ENCODE measurements around the gene FBXL2. TPM values are rescaled to one million over a fixed set of nuclear protein-coding genes. Genes with fewer than 3 reads are reported as not detected.
A peak's percentile ranks its signal among the peaks of the same experiment; 100 is the strongest.

FBXL2 gene
- total RNA-seq, 3 donors from 2014 or later, result 7.7 to 24.9 (median 19.7) TPM

GRCh38 chr3:33364060-33364459 is 86.8 kb downstream of the FBXL2 start:
- no peak for TF ChIP-seq POLR2AphosphoS5 (IDR thresholded peaks at IDR 0.05)
- no peak for TF ChIP-seq CTCF (IDR thresholded peaks at IDR 0.05)
- no peak for TF ChIP-seq POLR2A (IDR thresholded peaks at IDR 0.05)
- no peaks in the 10 kb centered on the region for H3K36me3 ChIP-seq
- no peak overlapping the region for H3K4me3 ChIP-seq
- no peaks in the 10 kb centered on the region for H3K4me1 ChIP-seq
- DNase-seq (ENCODE audit: low spot score in 2 of 2), result no peak
- H3K27me3 ChIP-seq, result no peaks in the 10 kb centered on the region
- no peak overlapping the region for H3K27ac ChIP-seq
- H3K9me3 ChIP-seq, result no peaks in the 10 kb centered on the region
- intact Hi-C loops (cut with DNase I; ENCODE audit: low total_unique reads), result no loop called here

- Histone ChIP-seq H3K27ac (no peak overlapping the region), H3K4me1 (no peaks in the 10 kb centered on the region), H3K27me3 (no peaks in the 10 kb centered on the region), H3K4me3 (no peak overlapping the region), H3K36me3 (no peaks in the 10 kb centered on the region), H3K9me3 (no peaks in the 10 kb centered on the region)
- intact Hi-C loops (cut with DNase I; ENCODE audit: low total_unique reads), result no loop called here
- TF ChIP-seq POLR2A (IDR thresholded peaks at IDR 0.05) (no peak), POLR2AphosphoS5 (IDR thresholded peaks at IDR 0.05) (no peak), CTCF (IDR thresholded peaks at IDR 0.05) (no peak)
- no peak for DNase-seq (ENCODE audit: low spot score in 2 of 2)
Measured at GRCh38 chr3:33364531-33365128, 87.4 kb downstream of the FBXL2 start.

- peak overlapping the region in 1 of 3 donors; percentile 34 for H3K4me3 ChIP-seq
- no peak for TF ChIP-seq POLR2AphosphoS5 (IDR thresholded peaks at IDR 0.05)
- TF ChIP-seq CTCF (IDR thresholded peaks at IDR 0.05), result peak; percentile 47 to 89 (median 86)
- TF ChIP-seq POLR2A (IDR thresholded peaks at IDR 0.05), result no peak
- H3K27ac ChIP-seq, result no peak overlapping the region
- no peaks in the 10 kb centered on the region for H3K9me3 ChIP-seq
- intact Hi-C loops (cut with DNase I; ENCODE audit: low total_unique reads), result no loop called here
- H3K36me3 ChIP-seq, result no peaks in the 10 kb centered on the region
- H3K27me3 ChIP-seq, result no peaks in the 10 kb centered on the region
- no peaks in the 10 kb centered on the region for H3K4me1 ChIP-seq
- DNase-seq (ENCODE audit: low spot score in 2 of 2), result no peak
Measured at GRCh38 chr3:33372218-33373081, 95.2 kb downstream of the FBXL2 start.

- H3K36me3 ChIP-seq, result no peaks in the 10 kb centered on the region
- no peak overlapping the region for H3K27ac ChIP-seq
- intact Hi-C loops (cut with DNase I; ENCODE audit: low total_unique reads), result no loop called here
- H3K27me3 ChIP-seq, result no peaks in the 10 kb centered on the region
- no peak for DNase-seq (ENCODE audit: low spot score in 2 of 2)
- H3K4me1 ChIP-seq, result no peaks in the 10 kb centered on the region
- no peak overlapping the region for H3K4me3 ChIP-seq
- TF ChIP-seq CTCF (IDR thresholded peaks at IDR 0.05), result peak in 1 of 3 donors; percentile 13
- TF ChIP-seq POLR2AphosphoS5 (IDR thresholded peaks at IDR 0.05), result no peak
- TF ChIP-seq POLR2A (IDR thresholded peaks at IDR 0.05), result no peak
- H3K9me3 ChIP-seq, result no peaks in the 10 kb centered on the region
Measured at GRCh38 chr3:33373082-33373437, 95.8 kb downstream of the FBXL2 start.

- Histone ChIP-seq H3K27ac (no peak overlapping the region), H3K36me3 (no peaks in the 10 kb centered on the region), H3K27me3 (no peaks in the 10 kb centered on the region), H3K4me3 (no peak overlapping the region), H3K4me1 (no peaks in the 10 kb centered on the region), H3K9me3 (no peaks in the 10 kb centered on the region)
- intact Hi-C loops (cut with DNase I; ENCODE audit: low total_unique reads), result no loop called here
- DNase-seq (ENCODE audit: low spot score in 2 of 2), result no peak
- TF ChIP-seq CTCF (IDR thresholded peaks at IDR 0.05) (no peak), POLR2AphosphoS5 (IDR thresholded peaks at IDR 0.05) (no peak), POLR2A (IDR thresholded peaks at IDR 0.05) (no peak)
Measured at GRCh38 chr3:33377489-33377888, 100.2 kb downstream of the FBXL2 start.

Measured in breast epithelium (tissue), 4 donors.